Subcutaneous adipose tissue (tissue), 4 donors: ENCODE results near the gene BTBD10. TPM values are rescaled to one million over a fixed set of nuclear protein-coding genes. Genes with fewer than 3 reads are reported as not detected.

Experiments used
- total RNA-seq, 4 donors: library from RNA; depleted of rRNA; stranded (reverse); fragments of >200 nt; gene quantifications; one replicate each; pipeline ENCODE4 v1.1.0, GENCODE V29; 2016
- TF ChIP-seq, protein P1 (sequence below): fragments of 450-650 bp; IDR thresholded peaks from one replicate; pipeline ENCODE4 v1.5.1; 2016; ENCODE audit warnings: low read depth, mild to moderate bottlenecking, control low read depth, antibody characterized with exemption, moderate library complexity

The BTBD10 gene
- total RNA-seq, 4 donors from 2014 or later = 21.5 to 28.4 (median 25.6) TPM

DNA sequence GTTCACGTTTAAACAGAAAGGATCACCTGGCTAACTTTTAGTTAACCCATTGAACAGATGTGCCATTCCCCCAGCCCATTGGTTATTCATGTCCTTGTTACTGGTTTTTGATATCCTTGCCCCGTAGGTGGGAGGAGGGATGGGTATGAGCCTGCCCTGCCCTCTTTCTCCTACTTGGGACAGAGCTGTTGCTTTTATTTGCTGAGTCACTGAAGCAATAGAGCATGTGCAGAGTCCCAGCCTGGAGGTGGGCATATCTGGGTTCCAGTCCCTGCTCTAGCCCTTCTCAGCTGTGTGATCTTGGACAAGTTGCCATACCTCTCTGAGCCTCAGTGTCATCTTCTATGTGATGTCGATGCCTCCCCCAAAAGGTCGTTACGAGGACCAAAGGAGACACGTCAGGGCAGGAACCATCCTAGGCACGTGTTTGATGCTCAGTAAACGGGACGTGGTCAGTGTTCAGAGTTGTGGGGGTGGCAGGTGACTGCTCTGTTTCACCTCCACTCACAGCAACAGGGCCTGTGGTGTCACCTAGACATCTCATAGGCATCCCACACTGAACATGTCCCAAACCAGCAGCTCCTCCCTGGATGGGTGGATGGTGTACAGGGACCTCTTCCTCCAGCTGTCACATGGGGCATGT is 124.5 kb downstream of the BTBD10 start:
- TF ChIP-seq, protein P1, sequence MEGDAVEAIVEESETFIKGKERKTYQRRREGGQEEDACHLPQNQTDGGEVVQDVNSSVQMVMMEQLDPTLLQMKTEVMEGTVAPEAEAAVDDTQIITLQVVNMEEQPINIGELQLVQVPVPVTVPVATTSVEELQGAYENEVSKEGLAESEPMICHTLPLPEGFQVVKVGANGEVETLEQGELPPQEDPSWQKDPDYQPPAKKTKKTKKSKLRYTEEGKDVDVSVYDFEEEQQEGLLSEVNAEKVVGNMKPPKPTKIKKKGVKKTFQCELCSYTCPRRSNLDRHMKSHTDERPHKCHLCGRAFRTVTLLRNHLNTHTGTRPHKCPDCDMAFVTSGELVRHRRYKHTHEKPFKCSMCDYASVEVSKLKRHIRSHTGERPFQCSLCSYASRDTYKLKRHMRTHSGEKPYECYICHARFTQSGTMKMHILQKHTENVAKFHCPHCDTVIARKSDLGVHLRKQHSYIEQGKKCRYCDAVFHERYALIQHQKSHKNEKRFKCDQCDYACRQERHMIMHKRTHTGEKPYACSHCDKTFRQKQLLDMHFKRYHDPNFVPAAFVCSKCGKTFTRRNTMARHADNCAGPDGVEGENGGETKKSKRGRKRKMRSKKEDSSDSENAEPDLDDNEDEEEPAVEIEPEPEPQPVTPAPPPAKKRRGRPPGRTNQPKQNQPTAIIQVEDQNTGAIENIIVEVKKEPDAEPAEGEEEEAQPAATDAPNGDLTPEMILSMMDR = no peak

DNA sequence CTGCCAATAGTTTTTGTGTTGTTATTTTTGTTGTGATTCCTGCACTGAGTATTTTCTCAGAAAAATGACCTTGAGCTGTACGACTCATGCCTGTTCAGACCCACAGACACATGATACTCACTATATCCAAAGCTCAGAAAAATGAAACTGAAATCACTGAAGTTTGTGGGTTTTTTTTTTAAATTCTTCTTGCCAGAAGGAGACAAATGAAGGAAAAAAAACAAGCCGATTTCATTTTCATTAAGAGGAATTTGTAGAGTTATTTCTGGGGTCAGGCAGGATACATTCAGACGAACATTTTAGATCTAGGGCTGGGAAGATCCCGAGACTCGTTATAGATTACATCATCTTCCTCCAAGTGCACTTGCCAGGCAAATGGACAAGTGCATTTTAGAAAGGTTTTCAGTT is 125.0 kb downstream of the BTBD10 start:
- TF ChIP-seq, protein P1 = no peak

Other genes with a start within 250 kb of the BTBD10 start
- 10 to 100 TPM; 40.8 to 81.8 (median 54.0) TPM for gene BMAL1, start 185.4 kb downstream of the BTBD10 start, total RNA-seq
- gene PTH, start 32.8 kb upstream of the BTBD10 start, total RNA-seq = not detected
- gene FAR1, start 205.4 kb upstream of the BTBD10 start, total RNA-seq = 10 to 100 TPM; 39.2 to 71.1 (median 58.1) TPM